HG02973 (cell line): Measurements from ENCODE around the gene ZBTB6.

Experiments
- ATAC-seq: cut with Tn5 transposase; IDR thresholded peaks from one replicate; pipeline ENCODE4 v1.9.1; 2021; ENCODE audit warnings: moderate library complexity; ENCODE audit not compliant: unreplicated experiment

The ZBTB6 gene

GRCh38 chr9:122912964-122913673, at the start of gene ZBTB6:
ZBTB6 (minus strand) TSS chr9:122913323; CDS start chr9:122912072, 1,251 bp downstream.
- peak; percentile 98 for ATAC-seq

GRCh38 chr9:122961139-122961538, 48.0 kb upstream of the ZBTB6 start:
- no peak for ATAC-seq

GRCh38 chr9:122955961-122956360, 42.8 kb upstream of the ZBTB6 start:
- ATAC-seq: no peak

GRCh38 chr9:122954253-122954691, 41.1 kb upstream of the ZBTB6 start:
- ATAC-seq: no peak

GRCh38 chr9:122951056-122951455, 37.9 kb upstream of the ZBTB6 start:
- ATAC-seq: no peak

- ATAC-seq: no peak
Measured at GRCh38 chr9:122950263-122950662, 37.1 kb upstream of the ZBTB6 start.

GRCh38 chr9:122949696-122950095, 36.6 kb upstream of the ZBTB6 start:
- ATAC-seq: no peak

GRCh38 chr9:122948313-122948712, 35.2 kb upstream of the ZBTB6 start:
- no peak for ATAC-seq

GRCh38 chr9:122946461-122947005, 33.4 kb upstream of the ZBTB6 start:
- no peak for ATAC-seq

GRCh38 chr9:122944960-122945888, 32.1 kb upstream of the ZBTB6 start:
- ATAC-seq: no peak

- no peak for ATAC-seq
Measured at GRCh38 chr9:122941582-122942234, 28.6 kb upstream of the ZBTB6 start.

- peak; percentile 96 for ATAC-seq
Measured at GRCh38 chr9:122940749-122941581, 27.8 kb upstream of the ZBTB6 start, which contains the start of gene RABGAP1. RABGAP1 (plus strand) TSS chr9:122941020; CDS start chr9:122957060, 16,040 bp downstream.

GRCh38 chr9:122940454-122940748, 27.3 kb upstream of the ZBTB6 start:
- ATAC-seq: no peak

- ATAC-seq: no peak
Measured at GRCh38 chr9:122939601-122940000, 26.5 kb upstream of the ZBTB6 start.

GRCh38 chr9:122936883-122937282, 23.8 kb upstream of the ZBTB6 start:
- no peak for ATAC-seq

- ATAC-seq: no peak
Measured at GRCh38 chr9:122936464-122936863, 23.3 kb upstream of the ZBTB6 start.

- peak; percentile 94 for ATAC-seq
Measured at GRCh38 chr9:122931226-122932121, 18.4 kb upstream of the ZBTB6 start, which contains the start of gene ZBTB26. ZBTB26 (minus strand) TSS chr9:122931512; CDS start chr9:122919934, 11,578 bp downstream.

- no peak for ATAC-seq
Measured at GRCh38 chr9:122930541-122931225, 17.6 kb upstream of the ZBTB6 start.
